ENCODE data around the gene AP2S1. TPM values are rescaled to one million over a fixed set of nuclear protein-coding genes. Genes with fewer than 3 reads are reported as not detected.

The AP2S1 gene
- total and polyA plus RNA-seq, 2 donors (not counting 1 experiment from before 2014, with no cell fraction given) = 143 to 201 TPM

- Histone ChIP-seq H3K27me3 (ENCODE audit: control insufficient read depth, insufficient read depth, low read length) (no peaks in the 10 kb centered on the region), H3K27ac (ENCODE audit: insufficient read depth, low read length) (no peak overlapping the region), H2AFZ (ENCODE audit: low read length) (no peak overlapping the region), H3K4me1 (ENCODE audit: control insufficient read depth, extremely low read depth, insufficient read depth, low read length) (no peaks in the 10 kb centered on the region), H3K9me3 (ENCODE audit: control insufficient read depth, insufficient read depth, low read depth, low read length) (no peaks in the 10 kb centered on the region), H3K9ac (ENCODE audit: insufficient read depth, low read length) (no peak overlapping the region), H3K36me3 (ENCODE audit: control insufficient read depth, insufficient read depth, low read length) (peaks cover 5% of the 10 kb centered on the region), H3K79me2 (ENCODE audit: control insufficient read depth, insufficient read depth, low read length) (no peaks in the 10 kb centered on the region), H4K20me1 (ENCODE audit: control insufficient read depth, extremely low read depth, insufficient read depth, low read length) (no peaks in the 10 kb centered on the region), H3K4me2 (ENCODE audit: extremely low read depth, insufficient read depth, low read length) (no peak overlapping the region), H3K4me3 (replicated peaks in 1 of 4; ENCODE audit: control extremely low read depth in 1 of 4, insufficient read depth in 1 of 4, low read depth in 3 of 4, low read length in 4 of 4) (no peak overlapping the region)
- TF ChIP-seq EZH2 (IDR thresholded peaks at IDR 0.05; ENCODE audit: low read length, missing control alignments) (no peak), CTCF (conservative IDR thresholded peaks at IDR 0.05 in 1 of 2, IDR thresholded peaks at IDR 0.05 in 1 of 2; ENCODE audit: low read depth in 1 of 2, low read length in 2 of 2) (no peak)
- no peak for DNase-seq (ENCODE audit: low read depth in 2 of 2)
Measured at GRCh38 chr19:46834121-46834520, 16.5 kb downstream of the AP2S1 start.

- Histone ChIP-seq H3K9me3 (ENCODE audit: control insufficient read depth, insufficient read depth, low read depth, low read length) (no peaks in the 10 kb centered on the region), H3K27ac (ENCODE audit: insufficient read depth, low read length) (no peak overlapping the region), H3K9ac (ENCODE audit: insufficient read depth, low read length) (no peak overlapping the region), H3K36me3 (ENCODE audit: control insufficient read depth, insufficient read depth, low read length) (no peaks in the 10 kb centered on the region), H3K4me3 (replicated peaks in 1 of 4; ENCODE audit: control extremely low read depth in 1 of 4, insufficient read depth in 1 of 4, low read depth in 3 of 4, low read length in 4 of 4) (no peak overlapping the region), H3K4me1 (ENCODE audit: control insufficient read depth, extremely low read depth, insufficient read depth, low read length) (no peaks in the 10 kb centered on the region), H3K27me3 (ENCODE audit: control insufficient read depth, insufficient read depth, low read length) (no peaks in the 10 kb centered on the region), H2AFZ (ENCODE audit: low read length) (no peak overlapping the region), H4K20me1 (ENCODE audit: control insufficient read depth, extremely low read depth, insufficient read depth, low read length) (no peaks in the 10 kb centered on the region), H3K4me2 (ENCODE audit: extremely low read depth, insufficient read depth, low read length) (no peak overlapping the region), H3K79me2 (ENCODE audit: control insufficient read depth, insufficient read depth, low read length) (no peaks in the 10 kb centered on the region)
- no peak for DNase-seq (ENCODE audit: low read depth in 2 of 2)
- TF ChIP-seq EZH2 (IDR thresholded peaks at IDR 0.05; ENCODE audit: low read length, missing control alignments) (no peak), CTCF (conservative IDR thresholded peaks at IDR 0.05 in 1 of 2, IDR thresholded peaks at IDR 0.05 in 1 of 2; ENCODE audit: low read depth in 1 of 2, low read length in 2 of 2) (no peak)
Measured at GRCh38 chr19:46830864-46831263, 19.8 kb downstream of the AP2S1 start.

DNA sequence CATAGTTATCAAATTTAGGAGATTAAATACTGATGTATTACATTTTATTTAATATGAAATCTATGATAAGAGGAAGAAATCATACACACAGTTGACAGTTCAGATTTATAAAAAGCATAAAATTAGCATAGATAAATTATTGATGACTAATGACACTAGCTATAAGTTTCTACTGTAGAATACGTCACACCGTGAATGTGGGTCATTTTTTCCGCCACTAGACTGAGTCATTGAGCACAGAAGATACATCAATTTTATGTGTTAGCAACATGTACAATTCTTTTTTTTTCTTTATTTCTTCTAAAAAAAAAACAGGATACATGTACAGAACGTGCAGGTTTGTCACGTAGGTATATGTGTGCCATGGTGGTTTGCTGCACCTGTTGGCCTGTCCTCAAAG lies 22.2 kb downstream of the AP2S1 start:
- H3K36me3 ChIP-seq (ENCODE audit: control insufficient read depth, insufficient read depth, low read length) = no peaks in the 10 kb centered on the region
- H3K79me2 ChIP-seq (ENCODE audit: control insufficient read depth, insufficient read depth, low read length) = no peaks in the 10 kb centered on the region
- H3K27me3 ChIP-seq (ENCODE audit: control insufficient read depth, insufficient read depth, low read length) = no peaks in the 10 kb centered on the region
- H3K4me3 ChIP-seq (replicated peaks in 1 of 4; ENCODE audit: control extremely low read depth in 1 of 4, insufficient read depth in 1 of 4, low read depth in 3 of 4, low read length in 4 of 4) = no peak overlapping the region
- DNase-seq (ENCODE audit: low read depth in 2 of 2) = peak; percentile 30 to 50
- H3K4me1 ChIP-seq (ENCODE audit: control insufficient read depth, extremely low read depth, insufficient read depth, low read length) = no peaks in the 10 kb centered on the region
- TF ChIP-seq EZH2 (IDR thresholded peaks at IDR 0.05; ENCODE audit: low read length, missing control alignments) = no peak
- TF ChIP-seq CTCF (conservative IDR thresholded peaks at IDR 0.05 in 1 of 2, IDR thresholded peaks at IDR 0.05 in 1 of 2; ENCODE audit: low read depth in 1 of 2, low read length in 2 of 2) = no peak
- no peaks in the 10 kb centered on the region for H3K9me3 ChIP-seq (ENCODE audit: control insufficient read depth, insufficient read depth, low read depth, low read length)
- H3K9ac ChIP-seq (ENCODE audit: insufficient read depth, low read length) = no peak overlapping the region
- no peak overlapping the region for H3K4me2 ChIP-seq (ENCODE audit: extremely low read depth, insufficient read depth, low read length)
- no peak overlapping the region for H3K27ac ChIP-seq (ENCODE audit: insufficient read depth, low read length)
- H2AFZ ChIP-seq (ENCODE audit: low read length) = no peak overlapping the region
- H4K20me1 ChIP-seq (ENCODE audit: control insufficient read depth, extremely low read depth, insufficient read depth, low read length) = no peaks in the 10 kb centered on the region
